Suppressor macrophage treated with lipopolysaccharide for 1 hour (primary cell): ENCODE results near the gene ACP4.
"Not testable (repeated sequence)": the region's sequence is repeated elsewhere in the genome, so short reads cannot be mapped to it uniquely, and the experiment has no call there.

Experiments
- DNase-seq, 3 donors: peaks; one replicate each; pipeline ENCODE4 v3.0.0-alpha.2; 2020 to 2022

ACP4 gene

GRCh38 chr19:50777830-50778303 is 12.3 kb upstream of the ACP4 start:
- DNase-seq = peak; percentile 45 to 73 (median 60)

- DNase-seq = no peak
Measured at GRCh38 chr19:50778906-50779430, 11.2 kb upstream of the ACP4 start.

DNA sequence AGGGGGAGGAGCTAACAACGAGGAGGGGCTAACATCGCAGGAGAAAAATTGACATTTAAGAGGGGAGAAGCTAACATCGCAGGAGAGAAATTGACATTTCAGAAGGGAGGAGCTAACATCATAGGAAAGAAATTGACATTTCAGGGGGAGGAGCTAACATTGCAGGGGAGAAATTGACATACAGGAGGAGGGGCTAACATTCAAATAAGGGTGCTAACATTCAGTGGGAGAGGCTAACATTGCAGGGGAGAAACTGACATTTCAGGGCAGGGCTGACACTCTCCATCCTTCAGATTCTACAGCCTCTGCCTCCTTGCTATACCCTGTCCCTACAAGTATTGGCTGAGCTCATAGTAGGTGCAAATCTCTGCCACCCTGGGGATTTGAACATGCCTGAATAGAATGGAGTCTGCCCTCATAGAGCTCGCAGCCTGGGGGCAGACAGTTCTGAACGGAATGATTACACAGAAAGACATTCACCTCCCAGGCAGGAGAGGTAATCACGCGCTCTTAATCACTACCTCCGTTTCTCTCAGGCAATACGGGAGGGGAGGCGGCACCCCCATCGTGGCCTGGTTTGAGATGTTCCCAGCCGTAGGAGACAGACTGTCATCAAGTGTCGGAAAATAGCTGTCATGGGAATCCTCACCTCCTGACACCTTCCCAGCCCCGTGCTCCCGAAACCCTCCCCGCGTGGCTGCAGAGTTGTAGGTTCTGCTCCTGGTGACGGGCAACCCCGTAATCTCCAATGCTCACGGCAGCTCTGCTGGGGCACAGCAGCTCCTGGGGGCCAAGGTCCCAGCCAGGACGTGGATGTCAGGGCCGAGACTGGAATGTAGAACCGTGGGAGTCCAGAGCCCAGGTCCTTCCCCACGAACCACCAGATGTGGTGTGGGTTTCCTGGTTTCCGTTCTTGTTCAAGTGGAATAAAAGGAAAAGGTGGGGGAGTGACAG is 10.4 kb upstream of the ACP4 start:
- DNase-seq = no peak

DNA sequence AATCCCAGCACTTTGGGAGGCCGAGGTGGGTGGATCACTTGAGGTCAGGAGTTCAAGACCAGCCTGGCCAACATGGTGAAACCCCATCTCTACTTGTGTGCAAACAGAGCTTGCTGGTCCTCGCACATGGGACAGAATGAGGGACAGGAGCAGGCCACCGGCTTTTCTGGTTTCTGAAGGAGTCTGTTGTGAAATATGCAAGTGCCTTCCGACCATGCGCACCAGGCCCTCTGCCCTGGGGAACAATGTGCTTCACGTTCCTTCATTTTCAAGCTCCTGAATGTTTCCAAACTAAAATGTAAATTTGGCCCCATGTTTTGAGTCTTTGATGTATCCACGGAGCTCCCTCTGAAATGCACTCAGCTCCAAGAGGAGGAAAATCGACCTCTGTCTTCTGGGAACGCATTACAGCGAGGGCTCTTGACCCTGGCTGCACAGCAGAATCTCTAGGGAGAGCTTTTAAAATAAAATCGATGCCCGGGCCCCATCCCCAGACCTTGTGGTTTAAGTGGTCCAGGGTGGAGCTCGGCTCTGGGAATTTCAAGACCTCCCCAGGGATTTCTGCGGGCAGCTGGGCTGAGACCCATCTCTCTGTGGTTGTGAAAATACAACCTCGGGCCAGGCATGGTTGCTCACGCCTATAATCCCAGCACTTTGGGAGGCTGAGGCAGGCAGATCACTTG is 9.3 kb upstream of the ACP4 start:
- no peak for DNase-seq

DNA sequence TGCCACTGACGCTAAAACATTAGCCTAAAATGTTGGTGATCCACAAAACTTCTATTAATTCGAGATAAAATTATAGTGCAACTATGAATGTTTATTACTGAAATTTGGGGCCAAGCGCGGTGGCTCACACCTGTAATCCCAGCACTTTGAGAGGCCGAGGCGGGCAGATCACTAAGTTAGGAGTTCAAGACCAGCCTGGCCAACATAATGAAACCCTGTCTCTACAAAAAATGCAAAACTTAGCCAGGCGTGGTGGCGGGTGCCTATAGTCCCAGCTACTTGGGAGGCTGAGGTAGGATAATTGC is 6.4 kb upstream of the ACP4 start:
- not testable (repeated sequence) for DNase-seq

DNA sequence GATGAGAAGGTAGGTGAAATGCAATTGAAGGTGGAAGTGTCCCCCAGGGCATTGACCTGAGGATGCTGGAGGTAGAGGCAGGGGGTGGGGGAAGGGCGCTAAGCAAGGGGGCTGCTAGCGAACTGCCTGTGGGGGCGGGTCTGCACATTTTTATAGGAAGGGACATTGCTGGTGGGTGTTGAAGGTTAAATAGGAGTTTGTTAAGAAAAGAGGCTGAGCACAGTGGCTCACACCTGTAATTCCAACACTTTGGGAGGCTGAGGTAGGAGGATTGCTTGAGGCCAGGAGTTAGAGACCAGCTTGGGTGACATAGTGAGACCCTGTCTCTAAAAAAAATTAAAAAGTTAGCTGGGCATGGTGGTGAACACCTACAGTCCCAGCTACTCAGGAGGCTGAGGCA is 5.5 kb upstream of the ACP4 start:
- DNase-seq = no peak

DNA sequence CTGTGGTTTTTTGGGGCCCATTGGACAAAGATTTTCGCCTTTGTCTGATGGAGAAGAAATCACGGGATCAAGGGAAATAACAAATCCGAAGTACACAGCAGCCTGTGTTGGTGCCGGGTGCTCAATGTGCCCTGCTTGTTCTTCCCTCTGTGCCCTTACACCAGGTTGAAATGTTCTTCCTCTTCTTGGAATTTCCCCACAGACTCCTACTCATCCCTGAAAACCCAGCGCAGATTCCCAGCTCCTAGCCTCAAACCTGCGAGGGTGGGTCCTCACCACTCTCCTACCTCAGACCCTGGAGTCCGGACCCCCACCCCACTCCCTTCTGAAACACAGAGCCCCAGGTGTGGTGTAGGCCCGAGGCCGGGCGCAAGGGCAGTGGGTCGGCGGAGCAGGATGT is 4.9 kb upstream of the ACP4 start:
- no peak for DNase-seq

DNA sequence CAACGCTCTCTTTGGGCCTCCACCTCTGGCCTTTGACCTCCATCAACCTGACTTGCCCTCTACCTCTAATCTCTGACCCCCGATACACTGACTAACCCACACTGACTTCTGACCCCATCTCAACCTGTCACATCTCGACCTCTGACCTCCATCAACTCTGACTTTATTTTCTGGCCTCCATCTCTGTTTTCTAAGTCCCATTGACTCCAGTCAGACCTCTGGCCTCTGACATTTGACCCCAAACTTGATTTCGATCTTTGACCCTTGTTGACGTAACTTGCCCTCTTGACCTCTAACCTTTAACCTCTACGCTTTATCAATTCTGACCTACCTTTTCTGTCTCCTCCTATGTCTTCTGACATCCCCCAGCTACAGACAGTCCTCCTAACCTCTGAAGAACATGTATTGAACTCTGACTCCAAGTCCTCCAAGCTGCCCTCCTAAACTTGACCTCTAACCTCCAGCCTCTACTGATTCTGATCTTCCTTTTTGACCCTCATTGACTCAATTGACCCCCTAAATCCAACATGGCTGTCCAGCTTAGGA is 780 bp downstream of the ACP4 start:
- no peak for DNase-seq

DNA sequence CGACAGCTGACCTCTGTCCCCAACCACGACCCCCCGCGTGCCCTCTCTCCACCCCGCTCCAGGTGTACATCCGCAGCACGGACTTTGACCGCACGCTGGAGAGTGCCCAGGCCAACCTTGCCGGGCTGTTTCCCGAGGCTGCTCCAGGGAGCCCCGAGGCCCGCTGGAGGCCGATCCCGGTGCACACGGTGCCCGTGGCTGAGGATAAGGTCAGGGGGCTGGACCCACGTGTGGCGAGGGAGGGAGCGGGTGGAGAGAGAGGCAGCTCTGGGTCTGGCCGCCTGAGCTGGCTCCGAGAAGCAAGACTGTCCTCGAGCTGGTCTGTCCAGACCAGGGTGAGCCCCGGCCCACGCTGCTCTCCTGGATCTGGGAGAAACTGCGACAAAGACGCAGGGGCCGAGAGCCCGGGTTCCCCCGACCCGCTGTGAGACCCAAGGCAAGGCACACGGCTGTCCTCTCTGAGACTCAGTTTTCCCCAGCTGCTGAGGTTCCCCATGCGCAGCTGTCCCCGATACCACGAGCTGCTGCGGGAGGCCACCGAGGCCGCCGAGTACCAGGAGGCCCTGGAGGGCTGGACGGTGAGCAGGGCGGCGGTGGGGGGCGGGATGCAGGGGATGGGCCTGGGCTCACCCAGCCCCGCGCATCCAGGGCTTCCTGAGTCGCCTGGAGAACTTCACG is 1.5 kb downstream of the ACP4 start:
- no peak for DNase-seq

GRCh38 chr19:50792272-50793250 is 2.3 kb downstream of the ACP4 start:
- DNase-seq = peak in 1 of 3 donors; percentile 10

DNA sequence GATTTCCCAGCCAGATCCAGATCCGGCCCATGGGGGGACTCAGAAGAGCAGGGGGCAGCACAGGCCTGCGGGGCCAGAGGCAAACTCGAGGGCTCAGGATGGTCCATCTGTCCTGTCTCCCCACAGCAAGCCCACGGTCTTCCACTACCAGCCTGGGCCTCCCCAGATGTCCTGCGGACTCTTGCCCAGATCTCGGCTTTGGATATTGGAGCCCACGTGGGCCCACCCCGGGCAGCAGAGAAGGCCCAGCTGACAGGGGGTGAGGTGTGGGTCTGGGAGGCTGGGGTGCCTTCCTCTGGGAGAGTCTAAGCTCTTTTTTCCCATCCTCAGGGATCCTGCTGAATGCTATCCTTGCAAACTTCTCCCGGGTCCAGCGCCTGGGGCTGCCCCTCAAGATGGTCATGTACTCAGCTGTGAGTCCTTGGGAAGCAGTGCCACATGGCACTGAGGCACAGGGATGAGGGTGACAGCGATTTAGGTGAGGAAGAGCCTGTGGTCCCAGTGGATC is 3.4 kb downstream of the ACP4 start:
- no peak for DNase-seq

DNA sequence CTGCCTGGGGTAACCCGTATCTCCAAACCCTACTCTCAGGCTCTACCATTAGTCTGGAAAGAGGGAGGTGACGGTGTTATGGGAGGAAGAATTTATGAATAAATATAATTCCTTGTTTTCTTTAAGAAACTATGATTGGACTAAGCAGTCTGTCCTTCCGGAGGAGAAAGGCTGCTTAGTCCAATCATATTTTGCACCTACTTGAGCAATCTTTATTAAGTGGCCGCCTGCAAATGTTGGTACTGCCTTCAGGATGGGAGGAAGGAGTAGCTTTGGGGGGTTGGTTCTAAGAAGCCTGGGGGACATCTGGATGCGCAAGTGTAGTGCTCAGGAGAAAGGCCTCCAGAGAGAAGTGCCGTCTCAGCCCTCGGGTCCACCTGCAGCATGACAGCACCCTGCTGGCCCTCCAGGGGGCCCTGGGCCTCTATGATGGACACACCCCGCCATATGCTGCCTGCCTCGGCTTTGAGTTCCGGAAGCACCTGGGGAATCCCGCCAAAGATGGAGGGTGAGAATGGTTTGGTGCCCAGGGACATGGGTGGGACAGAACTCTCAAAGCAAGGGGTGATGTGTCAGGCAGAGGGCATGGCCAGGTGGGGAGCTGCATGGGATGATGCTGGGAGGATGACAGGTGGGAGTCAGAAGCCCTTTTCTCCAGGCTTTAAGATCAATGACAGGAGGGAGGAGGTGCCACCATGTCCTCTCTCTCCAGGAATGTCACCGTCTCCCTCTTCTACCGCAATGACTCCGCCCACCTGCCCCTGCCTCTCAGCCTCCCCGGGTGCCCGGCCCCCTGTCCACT is 4.1 kb downstream of the ACP4 start:
- peak in 1 of 3 donors; percentile 16 for DNase-seq

- no peak for DNase-seq
Measured at GRCh38 chr19:50794876-50795663, 4.9 kb downstream of the ACP4 start.

GRCh38 chr19:50795664-50796073 is 5.5 kb downstream of the ACP4 start:
- DNase-seq = no peak

GRCh38 chr19:50796128-50796633 is 6.0 kb downstream of the ACP4 start:
- no peak for DNase-seq

DNA sequence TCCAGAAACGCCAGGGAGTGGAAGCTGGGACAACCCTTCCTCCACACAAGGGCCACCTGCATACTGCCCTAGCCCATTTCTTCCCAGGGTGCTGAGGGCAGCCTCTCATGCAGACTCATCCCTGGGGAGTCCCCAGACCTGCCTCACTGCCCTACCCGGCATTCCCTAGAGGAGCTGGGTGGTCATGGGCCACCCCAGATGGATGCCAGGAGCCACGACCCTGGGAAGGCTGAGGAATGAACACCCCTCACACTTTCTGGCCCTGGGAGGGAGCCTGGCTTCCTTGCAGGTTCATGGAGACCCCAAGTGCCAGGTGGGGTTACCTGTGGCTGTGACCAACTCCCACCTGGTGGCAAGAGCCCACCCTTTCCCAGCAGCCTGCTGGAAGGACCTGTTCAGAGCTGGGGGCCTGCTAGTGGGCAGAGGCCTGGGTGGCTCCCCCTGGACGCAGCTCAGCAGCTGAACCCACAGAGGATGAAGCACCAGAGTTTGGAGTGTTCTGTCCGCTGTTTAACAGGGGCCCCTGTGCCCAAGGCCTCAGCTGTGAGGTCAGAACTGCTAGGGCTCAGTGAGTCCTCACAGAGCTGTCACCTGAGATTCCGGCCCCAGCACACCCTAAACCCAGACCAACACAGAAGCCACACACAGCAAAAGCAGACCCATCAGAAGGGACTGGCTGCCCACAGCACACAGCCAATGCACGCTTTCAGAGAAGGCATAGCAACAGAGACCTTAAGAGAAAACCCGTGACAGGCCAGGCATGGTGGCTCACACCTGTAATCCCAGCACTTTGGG is 6.6 kb downstream of the ACP4 start:
- no peak for DNase-seq

GRCh38 chr19:50797429-50797780 is 7.2 kb downstream of the ACP4 start:
- no peak for DNase-seq

DNA sequence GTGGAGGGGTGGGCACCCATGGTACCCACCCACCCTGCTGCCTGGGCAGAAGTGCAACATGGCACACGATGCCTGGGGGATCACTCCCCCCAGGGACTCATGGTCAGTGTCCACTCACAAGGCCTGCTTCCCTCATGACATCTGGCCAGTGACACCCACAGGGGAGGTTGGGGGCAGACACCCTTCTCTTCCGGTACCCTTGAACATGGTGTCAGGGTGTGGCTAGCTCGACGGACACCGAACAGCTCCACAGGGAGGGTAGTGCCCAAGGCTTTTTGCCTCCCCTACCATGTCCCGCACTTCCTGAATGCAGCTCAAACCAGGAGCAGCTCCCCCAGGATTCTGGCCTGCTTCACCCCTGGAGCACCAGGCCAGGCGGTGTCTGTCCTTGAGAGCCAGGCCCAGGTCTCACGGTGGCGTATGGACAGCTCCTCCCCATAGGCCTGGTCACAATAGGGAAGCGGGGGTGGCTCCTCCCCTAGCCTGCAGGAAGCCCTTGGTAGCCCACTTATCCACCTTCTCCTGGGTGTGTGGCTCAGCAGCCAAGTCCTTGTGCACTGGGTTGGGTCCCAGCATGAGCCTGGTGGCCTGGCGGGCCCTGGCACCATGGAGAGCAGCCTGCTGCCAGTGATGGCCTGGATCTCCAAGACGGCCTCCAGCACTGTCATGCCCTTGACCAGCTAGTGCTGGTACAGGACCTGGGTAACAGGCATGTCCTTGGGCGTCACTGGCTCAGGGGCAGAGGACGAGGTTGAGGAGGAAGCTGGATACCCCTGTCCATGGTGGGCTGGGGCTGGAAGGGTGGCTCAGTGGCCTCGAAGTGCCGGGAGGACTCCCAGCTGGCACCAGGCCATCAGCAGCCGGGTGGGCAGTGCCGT is 7.8 kb downstream of the ACP4 start:
- DNase-seq = no peak
